Neural progenitor cell (in vitro differentiated cells): ENCODE measurements around the gene PLA2G4A. TPM values are rescaled to one million over a fixed set of nuclear protein-coding genes. Genes with fewer than 3 reads are reported as not detected.

Source experiments
- DNase-seq: peaks from one replicate; pipeline ENCODE4 v3.0.0-alpha.2; 2016; ENCODE audit warnings: low spot score
- H2AFZ ChIP-seq: fragments of 200-600 bp; sonication (generic); replicated peaks from 2 replicates; pipeline ENCODE4 v1.6.1; 2016; ENCODE audit warnings: antibody characterized with exemption
- H3F3A ChIP-seq: fragments of 200-600 bp; sonication (generic); 2 replicates; pipeline ENCODE4 v1.6.1; 2016; ENCODE audit warnings: antibody characterized with exemption, low read depth
- H3K27ac ChIP-seq: fragments of 200-600 bp; sonication (generic); 2 replicates; pipeline ENCODE4 v1.5.1; 2016; ENCODE audit warnings: mild to moderate bottlenecking
- H3K27me3 ChIP-seq: fragments of 200-600 bp; sonication (generic); 2 replicates; pipeline ENCODE4 v1.6.1; 2016; ENCODE audit warnings: mild to moderate bottlenecking, moderate library complexity
- H3K36me3 ChIP-seq: fragments of 200-600 bp; sonication (generic); 2 replicates; pipeline ENCODE4 v1.5.1; 2016
- H3K4me1 ChIP-seq: fragments of 200-600 bp; sonication (generic); 2 replicates; pipeline ENCODE4 v1.6.1; 2016; ENCODE audit warnings: mixed run types
- H3K4me2 ChIP-seq: fragments of 200-600 bp; sonication (generic); 2 replicates; pipeline ENCODE4 v1.6.1; 2016
- H3K4me3 ChIP-seq: fragments of 200-600 bp; sonication (generic); 2 replicates; pipeline ENCODE4 v1.5.1; 2016
- H3K79me2 ChIP-seq: fragments of 200-600 bp; sonication (generic); 2 replicates; pipeline ENCODE4 v1.6.1; 2016; ENCODE audit warnings: low read depth
- H3K9ac ChIP-seq: fragments of 200-600 bp; sonication (generic); 2 replicates; pipeline ENCODE4 v1.6.1; 2016
- H3K9me3 ChIP-seq: fragments of 200-600 bp; sonication (generic); 2 replicates; pipeline ENCODE4 v1.5.1; 2016; ENCODE audit warnings: low read depth
- H4K20me1 ChIP-seq: fragments of 200-600 bp; sonication (generic); 2 replicates; pipeline ENCODE4 v1.6.1; 2016; ENCODE audit warnings: low read depth
- H3K27ac Mint-ChIP-seq: 3 replicates; pipeline ENCODE4 v1.8.0; 2021; ENCODE audit warnings: mixed read lengths
- H3K27me3 Mint-ChIP-seq: 2 replicates; pipeline ENCODE4 v1.8.0; 2022; ENCODE audit warnings: low read depth, mild to moderate bottlenecking, inconsistent platforms, moderate library complexity, mixed read lengths; ENCODE audit not compliant: insufficient read depth
- H3K36me3 Mint-ChIP-seq: 3 replicates; pipeline ENCODE4 v1.8.0; 2021; ENCODE audit warnings: mixed read lengths
- H3K4me1 Mint-ChIP-seq: 3 replicates; pipeline ENCODE4 v1.8.0; 2021; ENCODE audit warnings: mixed read lengths
- H3K4me3 Mint-ChIP-seq: 3 replicates; pipeline ENCODE4 v1.8.0; 2021; ENCODE audit warnings: mild to moderate bottlenecking, moderate library complexity, mixed read lengths
- H3K9me3 Mint-ChIP-seq: 3 replicates; pipeline ENCODE4 v1.8.0; 2020; ENCODE audit warnings: mixed read lengths
- CTCF ChIP-seq: fragments of 200-600 bp; sonication (generic); IDR thresholded peaks from 2 replicates; pipeline ENCODE4 v1.5.1; 2017; ENCODE audit warnings: antibody characterized with exemption, mild to moderate bottlenecking
- EZH2 ChIP-seq: fragments of 200-600 bp; sonication (generic); IDR thresholded peaks from 2 replicates; pipeline ENCODE4 v1.6.1; 2017; ENCODE audit warnings: antibody characterized with exemption, mild to moderate bottlenecking, moderate library complexity
- EZH2phosphoT487 ChIP-seq: fragments of 200-600 bp; sonication (generic); IDR thresholded peaks from 2 replicates; pipeline ENCODE4 v1.6.1; 2017; ENCODE audit warnings: antibody characterized with exemption
- total RNA-seq: library from RNA; depleted of rRNA; stranded (reverse); fragments of >200 nt; gene quantifications from 2 replicates; pipeline ENCODE4 v1.2.3, GENCODE V29; 2015; ENCODE audit warnings: low replicate concordance

PLA2G4A gene
- total RNA-seq, 1 donor from 2014 or later = 1.0 TPM

GRCh38 chr1:186837806-186838205, 9.1 kb downstream of the PLA2G4A start:
- no peaks in the 10 kb centered on the region for H3K9me3 Mint-ChIP-seq
- H3K4me3 Mint-ChIP-seq = no peak overlapping the region
- Histone ChIP-seq H2AFZ (no peak overlapping the region), H3K9me3 (no peaks in the 10 kb centered on the region), H4K20me1 (no peaks in the 10 kb centered on the region), H3K79me2 (no peaks in the 10 kb centered on the region), H3K27me3 (no peaks in the 10 kb centered on the region), H3K27ac (no peak overlapping the region), H3K4me2 (no peak overlapping the region), H3K4me1 (peaks cover 3% of the 10 kb centered on the region), H3K4me3 (no peak overlapping the region), H3K36me3 (no peaks in the 10 kb centered on the region), H3K9ac (no peak overlapping the region), H3F3A (no peaks in the 10 kb centered on the region)
- no peak overlapping the region for H3K27ac Mint-ChIP-seq
- TF ChIP-seq EZH2 (no peak), EZH2phosphoT487 (no peak), CTCF (no peak)
- H3K36me3 Mint-ChIP-seq = no peaks in the 10 kb centered on the region
- no peak for DNase-seq
- H3K4me1 Mint-ChIP-seq = peaks cover 6% of the 10 kb centered on the region
- H3K27me3 Mint-ChIP-seq = no peaks in the 10 kb centered on the region

- Histone ChIP-seq H3K4me3 (no peak overlapping the region), H3K79me2 (no peaks in the 10 kb centered on the region), H3K27ac (no peak overlapping the region), H2AFZ (no peak overlapping the region), H3K36me3 (no peaks in the 10 kb centered on the region), H3K9ac (no peak overlapping the region), H3K4me1 (peaks cover 3% of the 10 kb centered on the region), H3K4me2 (no peak overlapping the region), H3K27me3 (no peaks in the 10 kb centered on the region), H3K9me3 (no peaks in the 10 kb centered on the region), H3F3A (no peaks in the 10 kb centered on the region), H4K20me1 (no peaks in the 10 kb centered on the region)
- Mint-ChIP-seq H3K27me3 (no peaks in the 10 kb centered on the region), H3K4me3 (no peak overlapping the region), H3K36me3 (no peaks in the 10 kb centered on the region), H3K4me1 (peaks cover 7% of the 10 kb centered on the region), H3K27ac (no peak overlapping the region), H3K9me3 (no peaks in the 10 kb centered on the region)
- TF ChIP-seq EZH2 (no peak), CTCF (no peak), EZH2phosphoT487 (no peak)
- no peak for DNase-seq
Measured at GRCh38 chr1:186838380-186839040, 9.8 kb downstream of the PLA2G4A start.

GRCh38 chr1:186839041-186839400, 10.3 kb downstream of the PLA2G4A start:
- Histone ChIP-seq H4K20me1 (no peaks in the 10 kb centered on the region), H3K27ac (no peak overlapping the region), H3F3A (no peaks in the 10 kb centered on the region), H2AFZ (no peak overlapping the region), H3K4me3 (no peak overlapping the region), H3K9me3 (no peaks in the 10 kb centered on the region), H3K4me2 (no peak overlapping the region), H3K27me3 (no peaks in the 10 kb centered on the region), H3K79me2 (no peaks in the 10 kb centered on the region), H3K9ac (no peak overlapping the region), H3K36me3 (no peaks in the 10 kb centered on the region), H3K4me1 (peaks cover 3% of the 10 kb centered on the region)
- H3K27ac Mint-ChIP-seq = no peak overlapping the region
- H3K4me1 Mint-ChIP-seq = peaks cover 7% of the 10 kb centered on the region
- no peaks in the 10 kb centered on the region for H3K27me3 Mint-ChIP-seq
- no peak for DNase-seq
- no peak overlapping the region for H3K4me3 Mint-ChIP-seq
- no peaks in the 10 kb centered on the region for H3K9me3 Mint-ChIP-seq
- no peak for TF ChIP-seq CTCF
- H3K36me3 Mint-ChIP-seq = no peaks in the 10 kb centered on the region
